PC-9 (cell line): ENCODE data around the gene ANKK1.

Experiments used
- EZH2 ChIP-seq: fragments of 200-600 bp; sonication (generic); IDR thresholded peaks from 2 replicates; pipeline ENCODE4 v1.8.0; 2017; ENCODE audit warnings: antibody characterized with exemption, low read depth
- TF ChIP-seq, protein P1 (sequence below): fragments of 200-600 bp; sonication (generic); conservative IDR thresholded peaks from 2 replicates; pipeline ENCODE4 v1.6.1; 2017; ENCODE audit warnings: mixed run types, antibody characterized with exemption, mild to moderate bottlenecking, moderate library complexity

DNA sequence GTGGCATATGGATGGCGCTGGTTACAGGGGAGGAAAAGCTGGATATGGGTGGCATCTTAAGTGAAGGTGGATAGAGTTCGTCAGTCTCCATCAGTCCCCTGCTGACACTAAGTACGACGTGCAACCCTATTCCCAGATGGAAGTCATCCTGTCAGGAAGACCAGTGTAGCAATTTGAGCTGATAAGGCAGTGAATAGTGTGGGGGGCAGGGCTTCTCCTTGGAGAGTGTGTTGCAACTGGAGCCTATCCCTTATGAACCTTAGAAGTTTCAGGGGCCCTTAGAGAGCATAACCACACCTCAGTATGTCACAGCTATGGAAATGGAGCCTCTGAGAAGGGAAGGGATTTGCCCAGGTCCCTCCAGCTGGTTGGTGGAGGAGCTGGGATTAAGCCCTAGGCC is 36.1 kb upstream of the ANKK1 start:
- TF ChIP-seq, protein P1, sequence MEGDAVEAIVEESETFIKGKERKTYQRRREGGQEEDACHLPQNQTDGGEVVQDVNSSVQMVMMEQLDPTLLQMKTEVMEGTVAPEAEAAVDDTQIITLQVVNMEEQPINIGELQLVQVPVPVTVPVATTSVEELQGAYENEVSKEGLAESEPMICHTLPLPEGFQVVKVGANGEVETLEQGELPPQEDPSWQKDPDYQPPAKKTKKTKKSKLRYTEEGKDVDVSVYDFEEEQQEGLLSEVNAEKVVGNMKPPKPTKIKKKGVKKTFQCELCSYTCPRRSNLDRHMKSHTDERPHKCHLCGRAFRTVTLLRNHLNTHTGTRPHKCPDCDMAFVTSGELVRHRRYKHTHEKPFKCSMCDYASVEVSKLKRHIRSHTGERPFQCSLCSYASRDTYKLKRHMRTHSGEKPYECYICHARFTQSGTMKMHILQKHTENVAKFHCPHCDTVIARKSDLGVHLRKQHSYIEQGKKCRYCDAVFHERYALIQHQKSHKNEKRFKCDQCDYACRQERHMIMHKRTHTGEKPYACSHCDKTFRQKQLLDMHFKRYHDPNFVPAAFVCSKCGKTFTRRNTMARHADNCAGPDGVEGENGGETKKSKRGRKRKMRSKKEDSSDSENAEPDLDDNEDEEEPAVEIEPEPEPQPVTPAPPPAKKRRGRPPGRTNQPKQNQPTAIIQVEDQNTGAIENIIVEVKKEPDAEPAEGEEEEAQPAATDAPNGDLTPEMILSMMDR, result no peak
- TF ChIP-seq EZH2, result no peak
